ENCODE data around the gene C1QL1.
"Not testable (repeated sequence)": the region's sequence is repeated elsewhere in the genome, so short reads cannot be mapped to it uniquely, and the experiment has no call there.

Gene C1QL1

GRCh38 chr17:44959821-44960531 is 8.1 kb downstream of the C1QL1 start:
- no peak for DNase-seq

GRCh38 chr17:44956998-44957981 is 10.8 kb downstream of the C1QL1 start:
- DNase-seq: no peak

DNA sequence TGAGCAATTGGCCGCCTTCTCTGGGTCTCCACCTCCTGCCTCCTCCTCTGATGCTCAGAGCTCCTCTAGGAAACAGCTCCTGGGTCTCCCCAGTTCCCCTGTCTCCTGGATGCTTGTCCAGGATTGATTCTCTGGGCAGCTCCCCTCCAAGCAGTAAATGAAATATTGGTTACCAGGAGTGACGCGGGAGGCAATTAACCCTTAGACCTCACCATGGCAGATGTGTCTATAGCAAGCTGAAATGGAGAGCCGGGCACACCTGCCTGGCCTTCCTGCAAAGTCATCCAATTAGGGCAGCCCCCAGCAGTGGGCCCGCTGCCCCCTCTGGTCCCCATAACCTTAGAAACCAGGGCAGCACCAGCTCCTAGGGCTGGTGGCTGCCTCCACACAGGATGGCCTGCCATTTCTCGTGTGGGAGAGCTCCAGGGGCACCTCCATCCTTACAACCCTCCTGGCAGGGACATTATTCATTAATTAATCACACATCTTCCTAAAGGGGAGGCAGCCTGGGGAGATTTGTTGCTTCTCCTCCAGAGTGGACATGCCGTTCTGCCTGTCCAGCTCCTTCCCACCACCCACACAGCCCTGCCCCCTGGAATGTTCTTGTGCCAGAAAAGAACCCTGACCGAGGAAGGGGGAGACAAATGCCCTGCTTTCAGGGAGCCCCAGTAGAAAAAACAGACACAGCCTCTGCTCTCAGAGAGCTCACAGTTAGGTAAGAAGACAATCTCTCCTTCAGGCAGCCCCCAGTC is 12.3 kb downstream of the C1QL1 start:
- no peak for DNase-seq

DNA sequence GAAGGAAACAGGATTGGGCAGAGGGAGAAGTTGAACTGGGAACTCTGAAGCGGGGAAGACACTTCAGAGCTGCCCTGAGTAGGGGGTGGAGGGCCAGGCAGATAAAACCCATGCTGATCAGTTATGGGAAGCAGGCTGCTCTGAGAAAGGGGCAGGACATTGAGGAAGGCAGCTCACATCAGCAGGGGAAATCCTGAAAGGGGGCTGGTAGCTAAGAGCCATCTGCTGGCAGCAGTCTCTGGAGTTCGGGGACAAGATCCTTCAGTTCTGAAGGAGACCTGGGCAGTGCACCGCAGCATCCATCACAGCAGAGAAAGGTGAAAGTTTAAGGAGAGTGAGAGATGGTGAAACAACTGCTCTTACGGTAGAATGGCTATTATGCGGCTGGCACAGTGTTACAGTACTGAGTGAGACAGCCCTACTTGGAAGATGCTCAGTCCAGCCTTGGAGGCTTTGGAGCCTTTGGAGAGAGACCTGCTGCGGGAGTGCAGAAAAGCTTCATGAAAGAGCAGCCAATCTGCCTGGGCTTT is 15.1 kb downstream of the C1QL1 start:
- DNase-seq: no peak

DNA sequence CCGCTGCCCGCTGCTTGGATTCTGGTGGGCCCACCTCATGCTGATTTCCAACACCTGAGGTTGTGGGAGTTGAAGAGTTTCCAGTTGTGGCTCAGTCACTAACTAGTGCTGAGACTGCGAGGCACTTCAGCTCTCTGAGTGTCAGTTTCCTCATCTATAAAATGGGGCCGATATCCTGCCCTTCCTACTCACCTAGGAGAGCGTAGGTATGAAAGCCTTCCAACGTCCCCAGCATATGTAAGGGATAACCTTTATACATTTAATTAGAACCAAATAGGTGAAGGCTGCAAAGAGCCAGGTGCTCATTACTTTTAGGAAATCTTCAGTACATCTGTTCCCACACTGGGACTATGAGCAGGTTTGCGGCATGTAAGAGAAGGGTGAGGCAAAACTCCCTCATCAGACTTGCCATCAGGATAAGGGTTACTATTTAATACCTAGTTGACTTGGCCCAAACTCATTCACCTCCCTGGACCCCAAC is 19.7 kb downstream of the C1QL1 start:
- DNase-seq: no peak

DNA sequence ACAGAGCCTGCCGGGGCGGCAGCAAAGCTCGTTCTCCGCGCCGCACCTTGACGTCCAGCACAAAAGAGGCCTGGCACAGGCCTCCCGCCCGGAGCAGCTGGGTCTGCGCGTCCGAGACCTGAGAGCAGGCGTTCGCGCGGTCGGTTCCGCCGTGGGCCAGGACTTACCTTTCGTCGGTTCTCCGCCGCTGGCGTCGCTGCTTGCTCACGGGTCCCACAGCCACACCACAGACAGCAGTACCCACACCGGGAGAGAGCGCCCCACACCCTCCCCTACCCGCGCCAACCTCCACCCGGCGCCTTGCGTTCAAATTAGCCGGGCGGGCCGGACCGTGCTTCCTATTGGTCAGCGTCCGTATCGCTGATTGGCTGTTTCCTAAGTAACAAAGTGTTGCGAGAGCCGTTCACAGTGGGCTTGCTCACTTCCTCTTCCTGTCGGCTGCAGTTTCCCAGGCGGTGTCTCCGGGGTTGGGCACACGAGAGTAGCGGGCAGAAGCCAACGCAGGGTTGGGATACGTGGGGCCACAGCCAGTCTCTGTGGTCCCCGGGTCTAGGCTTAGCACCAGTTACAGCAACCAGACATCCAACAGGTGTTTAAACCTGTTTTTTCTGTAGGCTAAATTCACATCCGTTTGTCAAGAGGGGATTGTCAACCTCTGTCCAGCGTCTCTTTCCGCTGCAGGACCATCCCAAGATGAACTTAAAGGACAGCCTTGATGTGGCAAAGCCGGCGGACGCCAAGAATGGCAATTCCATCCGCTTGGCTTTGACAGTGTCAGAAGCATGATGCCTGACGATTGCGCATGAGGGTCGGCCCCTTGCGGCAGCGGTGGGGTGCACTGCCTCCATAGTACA is 20.4 kb downstream of the C1QL1 start, which contains the start of gene KIF18B:
TSS of gene KIF18B (minus strand) at position 313 of the 854 bp plus-strand sequence. CDS start 11,429 bp downstream, outside the sequence.
- peak; percentile 81 for DNase-seq

GRCh38 chr17:44945652-44946051 is 22.5 kb downstream of the C1QL1 start:
- DNase-seq: not testable (repeated sequence)

GRCh38 chr17:44942456-44942855 is 25.6 kb downstream of the C1QL1 start:
- DNase-seq: no peak

GRCh38 chr17:44941712-44942331 is 26.3 kb downstream of the C1QL1 start:
- DNase-seq: no peak

- DNase-seq: no peak
Observed at GRCh38 chr17:44940768-44941167, 27.3 kb downstream of the C1QL1 start.

- DNase-seq: no peak
Observed at GRCh38 chr17:44940317-44940716, 27.8 kb downstream of the C1QL1 start.

DNA sequence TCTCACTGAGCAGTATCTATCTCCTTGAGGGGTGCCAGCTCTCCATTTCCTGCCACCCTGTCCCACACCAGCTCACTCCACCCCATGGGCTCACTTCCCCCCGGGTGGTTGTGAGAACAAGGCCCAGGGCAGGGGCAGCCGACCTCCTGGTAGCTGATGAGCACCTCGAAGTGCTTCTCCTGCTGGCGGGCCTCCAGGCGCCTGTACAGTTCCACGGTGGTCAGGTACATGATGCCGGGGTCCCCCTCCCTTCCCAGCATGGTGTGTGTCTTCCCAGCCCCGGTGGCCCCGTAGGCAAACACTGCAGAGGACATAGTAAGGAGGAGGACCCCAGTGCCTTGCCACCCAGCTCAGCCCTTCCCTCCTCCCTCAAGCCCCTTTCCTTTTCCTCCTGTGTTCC is 33.0 kb downstream of the C1QL1 start:
- no peak for DNase-seq

DNA sequence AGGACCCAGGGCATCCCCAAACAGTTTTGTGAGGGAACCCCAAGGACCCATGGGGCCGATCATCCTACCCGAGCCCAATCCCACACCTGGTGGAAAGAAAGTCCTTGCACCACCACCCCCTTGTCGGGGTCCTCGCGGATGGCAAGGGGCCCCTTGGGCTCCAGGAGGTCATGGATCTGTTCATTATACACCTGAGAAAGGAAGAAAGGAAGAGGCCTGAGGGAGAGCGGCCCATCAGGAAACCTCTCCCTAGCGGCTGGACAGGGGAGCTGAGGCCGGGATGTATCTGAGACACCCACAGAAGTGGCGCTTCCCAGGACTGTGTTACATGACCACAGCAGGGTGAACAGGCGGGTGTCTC is 33.4 kb downstream of the C1QL1 start:
- DNase-seq: no peak

DNA sequence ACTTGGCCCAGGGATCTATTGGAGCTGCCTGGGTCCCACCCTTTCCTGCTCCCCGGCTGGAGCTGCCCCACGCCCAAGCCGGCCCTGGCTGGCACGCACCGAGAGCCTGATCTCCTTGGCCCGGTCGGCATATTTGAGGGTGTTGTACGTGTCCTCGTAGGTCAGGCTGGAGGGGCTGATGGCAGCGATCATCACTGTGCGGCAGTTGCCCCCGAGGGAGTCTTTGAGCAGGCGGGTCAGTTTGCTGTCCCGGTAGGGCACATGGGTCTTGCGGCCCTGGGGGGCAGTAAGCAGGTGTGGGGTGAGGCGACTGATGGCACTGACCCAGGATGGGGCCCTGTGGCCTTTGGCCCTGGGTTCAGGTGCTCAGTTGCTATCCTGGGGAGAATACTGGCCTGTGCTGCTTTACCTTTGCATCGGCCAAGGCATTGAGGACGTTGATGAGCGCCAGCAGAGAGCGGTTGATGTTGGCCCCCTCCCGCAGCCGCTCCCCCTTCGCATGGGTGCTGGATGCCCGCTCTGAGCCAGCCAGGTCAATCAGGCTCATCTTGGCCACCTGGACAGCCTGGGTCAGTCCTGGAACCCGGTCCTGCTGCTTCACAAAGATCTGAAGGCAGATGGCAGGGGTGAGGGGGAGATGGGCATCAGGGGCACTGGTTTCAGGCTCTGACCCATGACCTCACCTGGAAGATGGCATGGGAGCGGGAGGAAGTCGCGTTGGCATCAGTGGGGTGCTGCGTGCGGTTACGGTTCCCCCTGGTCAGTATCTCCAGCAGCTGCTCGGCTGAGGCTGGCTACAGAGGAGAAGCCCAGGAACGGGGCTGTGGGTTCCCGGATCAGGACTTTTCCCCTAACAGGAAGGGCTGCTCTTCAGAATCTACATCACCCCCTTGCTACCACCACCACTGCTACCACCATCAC is 34.0 kb downstream of the C1QL1 start:
- DNase-seq: no peak

- DNase-seq: no peak
Observed at GRCh38 chr17:44932787-44933097, 35.4 kb downstream of the C1QL1 start.

DNA sequence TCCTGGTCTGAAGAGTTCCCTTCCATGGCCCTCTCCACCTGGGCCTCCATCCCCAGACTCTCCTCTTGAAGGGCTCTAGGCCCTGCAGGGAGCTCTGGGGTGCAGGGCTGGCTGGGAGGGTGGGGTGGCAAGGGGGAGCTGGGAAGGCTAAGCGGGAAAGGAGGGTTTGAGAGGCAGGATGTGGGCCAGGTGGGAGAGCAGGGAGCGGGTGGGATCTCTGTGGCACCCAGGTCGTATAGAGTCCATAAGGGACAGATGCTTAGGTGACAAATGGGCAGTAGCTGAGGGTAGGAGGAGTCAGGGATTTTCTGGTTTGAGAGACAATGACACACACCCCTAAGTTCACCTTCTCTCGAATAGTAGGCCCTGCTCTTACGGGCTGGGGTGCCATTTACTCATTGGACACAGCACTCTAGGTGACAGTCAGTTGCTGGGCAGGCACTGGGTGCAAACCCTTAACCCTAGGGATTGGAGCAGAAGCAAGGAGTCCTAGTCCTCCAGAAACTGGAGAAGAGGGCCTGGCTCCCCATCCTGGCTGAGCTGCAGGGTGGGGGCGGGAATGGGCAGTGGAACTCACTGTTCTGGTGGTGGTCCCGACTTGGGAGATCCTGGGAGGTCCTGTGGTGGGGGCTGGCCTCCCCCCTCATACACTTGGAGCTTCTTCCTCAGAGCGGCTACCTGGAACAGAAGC is 35.9 kb downstream of the C1QL1 start:
- no peak for DNase-seq

DNA sequence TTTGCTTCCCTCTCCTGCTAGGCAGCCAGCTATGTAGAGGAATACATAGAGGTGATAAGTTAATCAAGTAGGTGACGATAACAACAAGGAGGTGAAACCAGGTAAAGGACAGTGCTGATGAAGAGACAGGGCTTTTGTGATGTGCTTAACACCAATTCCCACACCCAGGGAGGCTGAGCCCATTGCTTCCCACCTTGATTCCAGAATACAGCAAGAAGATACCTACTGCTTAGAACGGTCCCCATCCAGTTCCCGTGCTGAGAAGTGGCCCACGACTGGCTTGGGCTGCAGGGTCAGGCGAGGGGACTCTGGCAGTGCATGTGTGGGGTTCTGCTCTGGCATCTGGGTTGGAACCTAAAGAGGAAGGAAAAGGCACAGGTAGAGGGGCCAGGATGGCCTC is 36.7 kb downstream of the C1QL1 start:
- DNase-seq: no peak

DNA sequence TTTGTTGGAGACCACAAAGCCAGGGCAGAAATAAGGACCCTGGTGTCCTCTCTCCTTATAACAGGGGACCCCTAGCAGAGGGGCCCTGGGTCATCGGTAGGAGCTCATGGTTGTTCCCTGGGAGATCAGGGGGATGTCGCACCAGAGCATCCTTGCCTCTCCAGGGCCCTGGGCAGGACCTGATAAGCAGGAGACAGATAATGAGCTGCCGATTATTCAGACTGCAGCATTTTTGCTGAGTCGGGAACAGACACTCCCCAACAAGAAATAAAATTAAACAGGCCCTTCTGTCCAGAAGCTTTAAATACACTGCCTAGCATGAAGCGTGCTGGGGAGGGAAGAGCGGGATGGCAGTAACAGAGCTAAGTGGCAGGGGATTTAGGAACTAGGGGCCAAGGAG is 37.4 kb downstream of the C1QL1 start:
- DNase-seq: no peak

DNA sequence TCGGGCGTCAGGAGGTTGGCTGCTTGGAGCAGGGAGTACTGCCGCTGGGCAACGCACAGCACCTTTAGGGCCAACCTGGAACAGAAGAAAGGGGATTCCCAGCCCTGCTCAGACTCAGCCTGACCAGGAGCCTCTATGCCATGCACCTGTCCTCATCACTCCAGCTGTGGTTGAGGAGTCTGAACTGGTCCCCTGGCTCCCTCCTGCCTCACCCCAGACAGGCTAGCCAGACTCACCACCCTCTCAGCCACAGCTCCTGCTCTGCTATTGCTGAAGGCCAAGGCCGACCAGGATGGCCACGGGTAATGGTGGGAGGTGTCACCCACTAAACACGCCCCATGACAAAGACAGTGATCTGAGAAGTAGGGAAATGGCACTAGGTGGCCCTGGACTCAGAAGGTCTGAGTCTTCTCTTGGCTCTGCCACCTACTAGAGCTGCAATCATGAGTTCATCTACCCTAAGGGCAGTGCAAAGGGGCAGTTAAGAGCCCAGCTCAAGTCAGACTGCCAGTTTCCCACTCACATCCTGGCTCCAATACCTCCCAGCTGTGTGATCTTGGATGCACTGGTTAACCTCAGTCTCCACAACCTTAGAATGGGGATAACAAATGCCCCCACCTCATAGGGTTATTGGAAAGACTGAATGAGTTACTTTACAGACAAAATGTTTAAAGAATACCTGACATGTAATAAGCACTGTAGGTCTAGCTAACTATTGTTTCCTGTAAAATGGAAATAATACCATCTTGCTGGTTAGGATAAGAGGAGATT is 39.0 kb downstream of the C1QL1 start:
- DNase-seq: no peak
